SU-DHL-6 (cell line): ENCODE data around the gene INAFM2.

Experiments used
- CTCF ChIP-seq: fragments of 200-600 bp; sonication (generic); IDR thresholded peaks from one replicate; pipeline ENCODE4 v1.5.1; 2017; ENCODE audit warnings: antibody characterized with exemption, mild to moderate bottlenecking, low read length, moderate library complexity; ENCODE audit not compliant: insufficient read depth, poor library complexity, severe bottlenecking
- EZH2phosphoT487 ChIP-seq: fragments of 200-600 bp; sonication (generic), shearing (Covaris generic); conservative IDR thresholded peaks from 2 replicates; pipeline ENCODE4 v1.6.1; 2018; ENCODE audit warnings: mild to moderate bottlenecking, antibody characterized with exemption, low read length, moderate library complexity, mixed read lengths

GRCh38 chr15:40330368-40330836 is 6.9 kb downstream of the INAFM2 start:
- TF ChIP-seq CTCF (no peak), EZH2phosphoT487 (no peak)
